Osteocyte (in vitro differentiated cells): ENCODE measurements around the gene MCTP2. TPM values are rescaled to one million over a fixed set of nuclear protein-coding genes. Genes with fewer than 3 reads are reported as not detected.

Experiments used
- DNase-seq: peaks from one replicate; pipeline ENCODE4 v3.0.0; 2021; ENCODE audit warnings: mixed read lengths; ENCODE audit not compliant: unreplicated experiment; ENCODE audit errors: extremely low spot score
- H3K27ac Mint-ChIP-seq: one replicate; pipeline ENCODE4 v1.8.0; 2021; ENCODE audit warnings: mild to moderate bottlenecking, mixed read lengths; ENCODE audit not compliant: unreplicated experiment
- H3K27me3 Mint-ChIP-seq: one replicate; pipeline ENCODE4 v1.8.0; 2021; ENCODE audit warnings: mixed read lengths; ENCODE audit not compliant: unreplicated experiment
- H3K36me3 Mint-ChIP-seq: one replicate; pipeline ENCODE4 v1.8.0; 2021; ENCODE audit warnings: mixed read lengths; ENCODE audit not compliant: unreplicated experiment
- H3K4me1 Mint-ChIP-seq: one replicate; pipeline ENCODE4 v1.8.0; 2021; ENCODE audit warnings: mixed read lengths; ENCODE audit not compliant: unreplicated experiment
- H3K4me3 Mint-ChIP-seq: one replicate; pipeline ENCODE4 v1.8.0; 2021; ENCODE audit warnings: mild to moderate bottlenecking, moderate library complexity, mixed read lengths; ENCODE audit not compliant: unreplicated experiment
- H3K9me3 Mint-ChIP-seq: one replicate; pipeline ENCODE4 v1.8.0; 2021; ENCODE audit warnings: mixed read lengths; ENCODE audit not compliant: unreplicated experiment
- total RNA-seq: library from RNA; stranded (reverse); gene quantifications from 2 replicates; pipeline ENCODE4 v1.2.1, GENCODE V29; 2021
- TF ChIP-seq, protein P1 (sequence below): fragments of 200-600 bp; sonication (generic); IDR thresholded peaks from 2 replicates; pipeline ENCODE4 v1.5.0; 2021; ENCODE audit warnings: antibody characterized with exemption, mild to moderate bottlenecking, moderate library complexity

Gene MCTP2
- total RNA-seq, 1 donor from 2014 or later = 0.32 TPM

DNA sequence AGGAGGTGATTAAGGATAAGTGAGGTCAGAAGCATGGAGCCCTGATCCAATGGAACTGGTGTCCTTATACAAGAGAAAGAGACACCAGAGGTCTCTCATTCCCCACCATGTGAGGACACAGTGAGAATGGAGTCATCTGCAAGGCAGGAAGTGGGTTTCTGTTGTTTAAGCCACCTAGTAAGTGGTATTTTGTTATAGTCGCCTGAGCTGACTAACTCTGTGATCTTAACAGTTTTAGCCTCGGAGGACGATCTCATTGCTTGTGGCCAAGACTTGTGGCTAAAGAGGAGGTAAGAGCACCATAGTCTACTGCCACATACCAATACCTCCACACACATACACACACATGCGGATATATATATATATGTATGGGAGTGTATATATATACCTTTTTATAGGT lies 73.8 kb downstream of the MCTP2 start:
- Mint-ChIP-seq H3K4me1 (no peaks in the 10 kb centered on the region), H3K36me3 (no peaks in the 10 kb centered on the region), H3K9me3 (no peaks in the 10 kb centered on the region), H3K4me3 (no peak overlapping the region), H3K27me3 (no peaks in the 10 kb centered on the region), H3K27ac (no peak overlapping the region)
- TF ChIP-seq, protein P1, sequence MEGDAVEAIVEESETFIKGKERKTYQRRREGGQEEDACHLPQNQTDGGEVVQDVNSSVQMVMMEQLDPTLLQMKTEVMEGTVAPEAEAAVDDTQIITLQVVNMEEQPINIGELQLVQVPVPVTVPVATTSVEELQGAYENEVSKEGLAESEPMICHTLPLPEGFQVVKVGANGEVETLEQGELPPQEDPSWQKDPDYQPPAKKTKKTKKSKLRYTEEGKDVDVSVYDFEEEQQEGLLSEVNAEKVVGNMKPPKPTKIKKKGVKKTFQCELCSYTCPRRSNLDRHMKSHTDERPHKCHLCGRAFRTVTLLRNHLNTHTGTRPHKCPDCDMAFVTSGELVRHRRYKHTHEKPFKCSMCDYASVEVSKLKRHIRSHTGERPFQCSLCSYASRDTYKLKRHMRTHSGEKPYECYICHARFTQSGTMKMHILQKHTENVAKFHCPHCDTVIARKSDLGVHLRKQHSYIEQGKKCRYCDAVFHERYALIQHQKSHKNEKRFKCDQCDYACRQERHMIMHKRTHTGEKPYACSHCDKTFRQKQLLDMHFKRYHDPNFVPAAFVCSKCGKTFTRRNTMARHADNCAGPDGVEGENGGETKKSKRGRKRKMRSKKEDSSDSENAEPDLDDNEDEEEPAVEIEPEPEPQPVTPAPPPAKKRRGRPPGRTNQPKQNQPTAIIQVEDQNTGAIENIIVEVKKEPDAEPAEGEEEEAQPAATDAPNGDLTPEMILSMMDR = no peak
- no peak for DNase-seq

DNA sequence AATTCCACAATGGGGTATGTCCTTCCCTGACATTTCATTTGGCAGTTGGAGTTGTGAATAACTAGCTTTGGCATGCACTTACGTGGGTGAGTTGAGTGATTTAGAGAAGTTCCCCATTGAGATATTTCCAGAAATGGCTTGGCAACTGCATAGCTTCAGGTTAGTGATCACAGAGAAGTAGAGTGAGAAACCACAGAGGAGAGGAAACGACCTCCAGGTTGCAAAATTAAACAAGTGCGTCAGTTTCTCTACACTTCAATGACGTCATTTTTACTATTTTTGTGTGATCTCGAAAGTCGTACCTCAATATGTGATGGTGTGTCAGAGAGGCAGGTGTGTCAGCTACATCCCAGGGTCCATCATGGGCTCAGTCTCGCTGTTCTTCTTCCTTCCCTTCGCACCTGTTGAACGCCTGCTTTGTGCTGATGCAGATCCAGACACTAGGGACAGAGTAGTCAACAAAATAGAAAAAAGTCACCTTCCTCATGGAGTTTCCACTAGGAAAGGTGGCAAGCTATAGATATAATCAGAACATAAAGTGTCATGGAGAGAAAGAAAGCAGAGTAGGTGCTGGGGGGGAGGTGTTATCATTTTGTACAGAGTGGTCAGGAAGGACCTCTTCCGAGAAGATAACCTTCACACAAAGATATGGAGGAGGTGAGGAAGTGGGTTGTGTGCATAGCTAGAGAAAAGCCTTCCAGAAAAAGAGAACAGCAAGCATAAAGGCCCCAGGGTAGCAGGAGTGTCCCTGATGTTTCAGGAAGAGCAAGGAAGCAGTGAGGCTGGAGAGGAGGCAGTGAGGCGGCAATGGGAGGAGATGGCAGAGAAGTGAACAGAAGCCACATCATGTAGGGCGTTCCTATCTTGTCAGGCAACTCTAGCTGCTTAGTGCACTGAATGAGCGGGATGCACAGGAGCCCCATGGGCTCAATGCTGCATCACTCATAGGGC lies 75.6 kb downstream of the MCTP2 start:
- no peak for DNase-seq
- H3K4me3 Mint-ChIP-seq = no peak overlapping the region
- H3K36me3 Mint-ChIP-seq = no peaks in the 10 kb centered on the region
- no peak overlapping the region for H3K27ac Mint-ChIP-seq
- no peaks in the 10 kb centered on the region for H3K4me1 Mint-ChIP-seq
- no peaks in the 10 kb centered on the region for H3K27me3 Mint-ChIP-seq
- no peaks in the 10 kb centered on the region for H3K9me3 Mint-ChIP-seq
- TF ChIP-seq, protein P1 = no peak

DNA sequence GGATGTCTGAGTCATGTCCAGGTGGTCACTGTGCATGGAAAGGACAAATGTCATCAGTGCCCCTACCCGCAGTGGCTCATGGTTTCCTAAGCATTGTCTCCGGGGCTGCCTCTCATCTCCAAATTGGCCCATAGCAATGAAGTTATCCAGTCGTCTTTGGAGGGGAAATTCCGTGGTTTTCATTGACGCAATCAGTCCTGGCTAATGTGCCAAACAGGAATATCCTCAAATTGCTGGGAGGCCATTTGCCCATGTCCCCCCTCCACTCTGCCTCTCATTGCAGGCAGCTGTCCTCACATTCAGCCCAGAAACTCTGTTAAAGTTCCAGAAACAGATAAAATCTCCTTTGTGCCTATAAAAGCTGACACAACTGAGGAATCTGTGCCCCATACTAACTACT lies 81.6 kb downstream of the MCTP2 start:
- Mint-ChIP-seq H3K4me3 (no peak overlapping the region), H3K27ac (no peak overlapping the region), H3K4me1 (no peaks in the 10 kb centered on the region), H3K27me3 (no peaks in the 10 kb centered on the region), H3K36me3 (no peaks in the 10 kb centered on the region), H3K9me3 (no peaks in the 10 kb centered on the region)
- DNase-seq = no peak
- TF ChIP-seq, protein P1 = no peak

DNA sequence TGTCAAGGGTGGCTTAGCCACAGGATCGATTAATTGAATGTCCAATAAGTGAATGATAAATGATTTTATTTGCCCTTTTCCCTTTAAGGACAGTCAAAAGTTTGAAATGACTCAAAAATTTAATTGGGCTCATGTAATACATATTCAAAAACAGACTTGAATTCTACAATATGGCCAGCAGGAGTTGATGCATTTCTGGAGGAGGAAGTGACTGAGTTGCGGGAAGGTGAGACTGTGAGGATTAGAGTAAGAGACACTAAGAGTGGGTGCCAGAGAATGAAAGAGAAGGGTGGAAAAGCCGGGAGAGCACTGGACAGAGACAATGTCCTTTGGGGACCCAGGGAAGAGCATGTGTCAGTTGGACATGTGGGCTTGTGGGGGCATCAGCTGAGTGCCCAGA lies 83.3 kb downstream of the MCTP2 start:
- no peaks in the 10 kb centered on the region for H3K9me3 Mint-ChIP-seq
- TF ChIP-seq, protein P1 = no peak
- no peaks in the 10 kb centered on the region for H3K27me3 Mint-ChIP-seq
- no peak overlapping the region for H3K4me3 Mint-ChIP-seq
- no peak for DNase-seq
- H3K27ac Mint-ChIP-seq = no peak overlapping the region
- no peaks in the 10 kb centered on the region for H3K4me1 Mint-ChIP-seq
- no peaks in the 10 kb centered on the region for H3K36me3 Mint-ChIP-seq

DNA sequence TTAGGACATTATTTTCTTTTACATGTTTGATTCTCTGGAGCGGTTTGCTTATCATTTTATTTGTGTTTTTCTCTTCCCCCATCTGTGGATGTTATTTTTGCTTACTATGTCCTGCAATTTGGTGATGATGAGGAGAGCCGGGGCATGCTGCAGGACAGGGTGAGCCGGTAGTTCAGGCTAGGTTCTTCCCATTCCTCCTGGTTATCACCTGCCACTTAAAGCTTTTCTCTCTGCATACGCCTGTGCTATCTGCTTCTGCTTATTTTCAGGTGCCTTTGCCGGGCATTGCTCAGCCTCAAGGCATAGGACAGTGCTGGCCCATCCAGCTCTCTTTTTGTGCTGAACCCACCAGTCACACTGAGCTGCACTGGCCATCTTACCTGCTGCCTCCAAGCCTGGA lies 85.8 kb downstream of the MCTP2 start:
- DNase-seq = no peak
- Mint-ChIP-seq H3K4me1 (no peaks in the 10 kb centered on the region), H3K27ac (no peak overlapping the region), H3K27me3 (no peaks in the 10 kb centered on the region), H3K9me3 (no peaks in the 10 kb centered on the region), H3K36me3 (no peaks in the 10 kb centered on the region), H3K4me3 (no peak overlapping the region)
- TF ChIP-seq, protein P1 = no peak
